Measurements from ENCODE around the gene KIF4A. TPM values are rescaled to one million over a fixed set of nuclear protein-coding genes. Genes with fewer than 3 reads are reported as not detected.
A peak's percentile ranks its signal among the peaks of the same experiment; 100 is the strongest.

KIF4A gene
- total and polyA plus RNA-seq, 2 of the 13 experiments (the other 11 are each of a cell fraction or from before 2014, with no cell fraction given), result 9.4 to 28.2 TPM

GRCh38 chrX:70289793-70290770 lies at the start of gene KIF4A, which contains the start of gene PDZD11 (continued):
- TF ChIP-seq ZNF362 (CRISPR knock-in tag; IDR thresholded peaks at IDR 0.05; ENCODE audit: borderline replicate concordance), result no peak
- peak; percentile 38; the same call in 1 of the 2 replicates for TF ChIP-seq MYC (CRISPR knock-in tag; IDR thresholded peaks at IDR 0.05; ENCODE audit: borderline replicate concordance)
- 0 out of 2 replicates have a peak, but pooled peaks have one; percentile 60 for TF ChIP-seq KMT2B (CRISPR knock-in tag; IDR thresholded peaks at IDR 0.05)
- TF ChIP-seq CENPT (CRISPR knock-in tag; IDR thresholded peaks at IDR 0.05; ENCODE audit: low read depth), result no peak
- TF ChIP-seq HOXA5 (CRISPR knock-in tag; IDR thresholded peaks at IDR 0.05), result no peak
- TF ChIP-seq ATF4 (CRISPR knock-in tag; IDR thresholded peaks at IDR 0.05), result peak in 1 of 2 experiments; percentile 28; a peak in 1 of 4 replicates
- TF ChIP-seq NCOR1 (IDR thresholded peaks at IDR 0.05; ENCODE audit: borderline replicate concordance, low read length), result no peak
- no peak for TF ChIP-seq TFAP4 (IDR thresholded peaks at IDR 0.05; ENCODE audit: borderline replicate concordance, low read depth)
- TF ChIP-seq PHF8 (CRISPR knock-in tag; IDR thresholded peaks at IDR 0.05), result peak; percentile 68
- TF ChIP-seq ZNF251 (CRISPR knock-in tag; IDR thresholded peaks at IDR 0.05), result no peak
- TF ChIP-seq GMEB1 (CRISPR knock-in tag; IDR thresholded peaks at IDR 0.05; ENCODE audit: borderline replicate concordance), result peak; percentile 93
- TF ChIP-seq GPN1 (CRISPR knock-in tag; IDR thresholded peaks at IDR 0.05; ENCODE audit: borderline replicate concordance), result no peak
- no peak for TF ChIP-seq ZNF781 (CRISPR knock-in tag; IDR thresholded peaks at IDR 0.05; ENCODE audit: borderline replicate concordance, not compliant biosample characterization)
- no peak for TF ChIP-seq ZC3H13 (CRISPR knock-in tag; IDR thresholded peaks at IDR 0.05)
- no peak for TF ChIP-seq ATAD3A (CRISPR knock-in tag; IDR thresholded peaks at IDR 0.05)
- TF ChIP-seq ZFX (CRISPR knock-in tag; IDR thresholded peaks at IDR 0.05; ENCODE audit: low read depth), result peak; percentile 56; the same call in 1 of the 2 replicates
- TF ChIP-seq GABPA (IDR thresholded peaks at IDR 0.05; ENCODE audit: low read depth, low read length), result peak; percentile 81
- peak; percentile 90 for TF ChIP-seq GABPA (CRISPR knock-in tag; IDR thresholded peaks at IDR 0.05; ENCODE audit: low read depth)
- TF ChIP-seq ZNF124 (CRISPR knock-in tag; IDR thresholded peaks at IDR 0.05), result no peak
- TF ChIP-seq GATAD1 (CRISPR knock-in tag; IDR thresholded peaks at IDR 0.05), result peak; percentile 87
- no peak for TF ChIP-seq ZNF333 (CRISPR knock-in tag; IDR thresholded peaks at IDR 0.05; ENCODE audit: borderline replicate concordance)
- TF ChIP-seq E2F5 (CRISPR knock-in tag; conservative IDR thresholded peaks at IDR 0.05), result peak; percentile 75
- TF ChIP-seq YEATS4 (CRISPR knock-in tag; IDR thresholded peaks at IDR 0.05; ENCODE audit: borderline replicate concordance), result peak; percentile 14; the same call in 1 of the 2 replicates

Measured in HepG2 (cell line).